ENCODE data around the gene PDXP.

Gene PDXP

GRCh38 chr22:37647317-37647716 is 11.2 kb upstream of the PDXP start (continued):
- TF ChIP-seq PATZ1 (CRISPR knock-in tag; IDR thresholded peaks at IDR 0.05; ENCODE audit: borderline replicate concordance) (no peak), ZNF70 (CRISPR knock-in tag; IDR thresholded peaks at IDR 0.05) (no peak), CSDC2 (CRISPR knock-in tag; IDR thresholded peaks at IDR 0.05) (no peak), OSR1 (CRISPR knock-in tag; IDR thresholded peaks at IDR 0.05) (no peak), ISL1 (CRISPR knock-in tag; IDR thresholded peaks at IDR 0.05) (no peak)

GRCh38 chr22:37647928-37648327 is 10.6 kb upstream of the PDXP start:
- no peak for TF ChIP-seq PATZ1 (CRISPR knock-in tag; IDR thresholded peaks at IDR 0.05; ENCODE audit: borderline replicate concordance)
- TF ChIP-seq ESRRG (CRISPR knock-in tag; IDR thresholded peaks at IDR 0.05), result no peak
- no peak for TF ChIP-seq ARNTL (CRISPR knock-in tag; IDR thresholded peaks at IDR 0.05; ENCODE audit: borderline replicate concordance, low read depth)
- TF ChIP-seq BACH2 (CRISPR knock-in tag; IDR thresholded peaks at IDR 0.05; ENCODE audit: borderline replicate concordance), result no peak
- no peak for TF ChIP-seq ZC3H10 (CRISPR knock-in tag; IDR thresholded peaks at IDR 0.05)
- TF ChIP-seq ISL1 (CRISPR knock-in tag; IDR thresholded peaks at IDR 0.05), result no peak
- TF ChIP-seq ZNF565 (CRISPR knock-in tag; conservative IDR thresholded peaks at IDR 0.05; ENCODE audit: low read depth), result no peak
- no peak for TF ChIP-seq CSDC2 (CRISPR knock-in tag; IDR thresholded peaks at IDR 0.05)
- no peak for TF ChIP-seq OSR1 (CRISPR knock-in tag; IDR thresholded peaks at IDR 0.05)
- TF ChIP-seq POU6F1 (CRISPR knock-in tag; IDR thresholded peaks at IDR 0.05; ENCODE audit: borderline replicate concordance, low read depth), result no peak
- TF ChIP-seq RARB (CRISPR knock-in tag; IDR thresholded peaks at IDR 0.05), result no peak
- no peak for TF ChIP-seq CREB5 (CRISPR knock-in tag; IDR thresholded peaks at IDR 0.05; ENCODE audit: low read depth)
- no peak for ATAC-seq

GRCh38 chr22:37650463-37651136 is 7.9 kb upstream of the PDXP start:
- ATAC-seq, result no peak
- no peak for TF ChIP-seq CSRNP3 (CRISPR knock-in tag; IDR thresholded peaks at IDR 0.05)
- no peak for TF ChIP-seq ZFP30 (CRISPR knock-in tag; IDR thresholded peaks at IDR 0.05)
- no peak for TF ChIP-seq SNAI2 (CRISPR knock-in tag; IDR thresholded peaks at IDR 0.05)
- TF ChIP-seq GLIS3 (CRISPR knock-in tag; IDR thresholded peaks at IDR 0.05), result no peak
- no peak for TF ChIP-seq ZNF70 (CRISPR knock-in tag; IDR thresholded peaks at IDR 0.05)

- no peak for ATAC-seq
- no peak for TF ChIP-seq CREB5 (CRISPR knock-in tag; IDR thresholded peaks at IDR 0.05; ENCODE audit: low read depth)
- no peak for TF ChIP-seq CSRNP3 (CRISPR knock-in tag; IDR thresholded peaks at IDR 0.05)
- no peak for TF ChIP-seq GLIS3 (CRISPR knock-in tag; IDR thresholded peaks at IDR 0.05)
- no peak for TF ChIP-seq ZFP3 (CRISPR knock-in tag; IDR thresholded peaks at IDR 0.05)
These were observed 3.8 kb upstream of the PDXP start for GRCh38 chr22:37654563-37655251.
